T47D (cell line): ENCODE data around the gene MYEOV.
A peak's percentile ranks its signal among the peaks of the same experiment; 100 is the strongest.

Experiments
- DNase-seq, 2 experiments: peaks; one replicate each; pipeline versions ENCODE4 v3.0.0 to v3.0.0-alpha.2; 2011 to 2012; ENCODE audit warnings: low read depth in 1 of 2, low spot score in 1 of 2
- JUND ChIP-seq: IDR thresholded peaks from 2 replicates; pipeline ENCODE4 v1.6.1; 2012; ENCODE audit warnings: low read depth
- in situ Hi-C: cut with HindIII; loops from 2 replicates; pipeline ENCODE4 v1.10.0; 2016; ENCODE audit warnings: low sequenced_read_pairs, low pct_unique_long_range_greater_than_20kb

The MYEOV gene

GRCh38 chr11:69293819-69294505, at the start of gene MYEOV:
Gene MYEOV, plus strand, starts transcription at chr11:69294155. Its CDS starts 1,200 bp downstream, at chr11:69295355.
- no peak for TF ChIP-seq JUND
- DNase-seq: peak; percentile 88 to 97
- in situ Hi-C loops: no loop called here

DNA sequence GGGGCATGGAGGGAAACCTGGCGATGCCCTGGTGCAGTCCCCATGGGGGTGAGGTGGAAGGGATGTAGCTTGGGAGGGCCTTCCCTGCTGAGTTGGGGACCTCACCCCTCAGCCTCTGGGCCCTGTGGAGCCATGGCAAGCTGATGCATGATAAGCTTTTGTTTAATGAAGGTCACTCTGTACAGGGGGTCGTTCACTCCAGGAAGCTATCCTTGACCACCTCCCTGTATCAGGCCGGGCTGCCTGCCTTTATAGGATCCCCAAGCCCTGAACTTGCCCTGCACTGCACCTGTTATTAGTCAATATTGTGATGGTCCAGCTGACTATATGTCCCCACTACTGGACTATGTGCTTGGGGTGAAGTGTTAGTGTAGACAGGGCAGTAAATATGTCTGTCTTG, 49.7 kb upstream of the MYEOV start:
- in situ Hi-C loops: no loop called here
- DNase-seq: no peak

DNA sequence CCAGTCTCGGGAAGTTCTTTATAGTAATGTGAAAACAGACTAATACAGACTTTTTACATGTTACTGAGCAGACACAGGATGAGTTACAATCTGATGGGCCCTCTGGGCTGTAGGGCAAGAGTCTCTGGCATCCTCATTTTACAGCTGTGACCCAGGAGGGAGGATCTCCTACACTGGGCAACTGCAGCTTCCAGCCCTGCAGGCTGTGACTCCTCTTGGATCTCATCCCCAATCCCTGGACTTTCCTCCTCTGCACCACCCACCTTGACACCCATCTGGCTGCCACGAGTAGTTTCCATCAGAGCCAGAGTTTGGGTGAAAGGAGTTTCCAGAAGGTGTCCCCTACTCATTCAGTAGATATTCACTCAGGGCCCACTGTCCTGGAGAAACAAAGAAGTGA, 48.9 kb upstream of the MYEOV start:
- no peak for DNase-seq
- no peak for TF ChIP-seq JUND
- in situ Hi-C loops: no loop called here

More for the DNA sequence above, 49.7 kb upstream of the MYEOV start:
- TF ChIP-seq JUND: no peak

- in situ Hi-C loops: no loop called here
- DNase-seq: no peak
- TF ChIP-seq JUND: no peak
Observed at GRCh38 chr11:69245491-69246345, 48.2 kb upstream of the MYEOV start.

DNA sequence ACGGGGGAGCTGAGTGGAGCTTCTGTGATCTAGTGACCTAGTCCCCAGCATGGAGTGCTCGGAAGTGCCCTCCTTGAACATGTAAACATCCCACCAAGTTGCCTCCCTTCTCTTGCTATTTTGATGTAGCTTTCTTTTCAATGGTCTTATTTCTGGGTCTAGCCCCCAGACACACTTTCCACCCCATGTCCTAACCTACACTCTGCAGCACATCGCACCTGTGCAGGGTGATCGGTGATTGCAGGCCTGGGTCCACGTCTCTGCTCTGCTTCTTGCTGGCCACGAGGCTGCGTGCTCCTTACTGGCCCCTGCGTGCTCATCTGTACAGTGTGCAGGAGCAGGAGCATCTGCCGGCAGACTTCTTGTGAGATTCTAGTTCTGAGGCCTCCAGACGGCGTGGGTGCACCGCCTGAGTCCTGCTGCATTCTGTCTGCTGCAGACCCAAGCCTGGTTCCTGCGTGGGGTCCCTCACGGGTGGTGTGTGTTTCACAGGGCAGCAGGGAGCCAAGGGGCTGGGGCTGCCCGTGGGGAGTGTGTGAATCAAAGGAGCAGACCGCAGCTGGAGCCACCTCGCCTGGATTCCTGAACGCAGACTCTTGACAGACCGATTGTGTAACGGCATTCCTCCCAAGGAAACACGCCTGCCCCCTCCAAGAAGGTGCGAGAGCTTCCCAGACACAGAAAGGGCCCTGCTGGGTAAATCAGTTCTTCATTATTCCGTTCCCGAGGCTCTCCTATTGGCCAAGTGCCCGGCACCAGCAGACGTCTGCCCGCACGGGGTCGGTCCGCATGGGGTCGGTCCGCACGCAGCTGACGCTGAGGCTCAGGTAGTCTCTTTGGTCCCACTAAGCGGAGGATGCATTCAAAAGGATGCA, 44.4 kb upstream of the MYEOV start:
- no peak for DNase-seq
- TF ChIP-seq JUND: no peak
- in situ Hi-C loops: no loop called here

DNA sequence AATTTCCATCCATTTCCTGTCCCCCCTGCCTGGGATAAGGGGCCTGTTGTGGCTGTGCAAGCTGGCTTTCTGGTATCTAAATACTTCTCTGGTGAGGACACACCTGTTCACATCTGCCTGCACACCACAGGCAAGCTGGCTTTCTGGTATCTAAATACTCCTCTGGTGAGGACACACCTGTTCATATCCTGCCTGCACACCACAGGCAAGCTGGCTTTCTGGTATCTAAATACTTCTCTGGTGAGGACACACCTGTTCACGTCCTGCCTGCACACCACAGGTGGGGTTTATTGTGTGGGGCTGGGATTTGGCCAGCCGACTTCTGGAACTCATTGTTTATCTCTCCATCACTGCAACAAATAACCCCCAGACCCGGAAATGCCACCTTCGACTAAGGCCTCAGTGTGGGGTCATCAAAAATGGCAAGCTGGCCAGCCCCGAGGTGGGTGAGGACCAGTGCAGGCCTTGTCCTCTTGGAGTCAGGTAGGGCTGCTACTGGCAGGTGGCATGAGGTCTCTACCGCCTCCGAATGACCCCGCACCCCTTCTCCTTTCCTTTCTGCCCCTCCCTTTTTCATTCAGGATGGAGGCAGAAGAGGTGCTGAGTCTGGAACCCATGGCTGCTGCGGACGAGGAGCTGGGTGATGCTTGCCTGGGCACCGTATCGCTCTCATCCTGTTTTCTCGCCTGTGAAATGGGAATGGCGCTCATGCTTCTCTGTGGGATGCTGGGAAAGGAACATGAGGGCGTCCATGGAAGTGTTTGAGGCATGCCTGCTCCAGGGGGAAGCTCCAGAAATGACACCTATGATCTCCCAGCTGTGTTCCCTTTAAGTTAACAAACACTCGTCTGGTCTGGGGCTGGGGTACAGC, 43.5 kb upstream of the MYEOV start:
- no peak for DNase-seq
- TF ChIP-seq JUND: no peak
- in situ Hi-C loops: no loop called here

- no peak for DNase-seq
- in situ Hi-C loops: no loop called here
- no peak for TF ChIP-seq JUND
Observed at GRCh38 chr11:69251057-69251393, 42.9 kb upstream of the MYEOV start.

GRCh38 chr11:69251639-69252489, 42.1 kb upstream of the MYEOV start:
- no peak for TF ChIP-seq JUND
- in situ Hi-C loops: no loop called here
- no peak for DNase-seq

GRCh38 chr11:69252490-69252837, 41.5 kb upstream of the MYEOV start:
- no peak for TF ChIP-seq JUND
- in situ Hi-C loops: no loop called here
- no peak for DNase-seq

GRCh38 chr11:69253028-69253427, 40.9 kb upstream of the MYEOV start:
- TF ChIP-seq JUND: no peak
- DNase-seq: peak in 1 of 2 experiments; percentile 53
- in situ Hi-C loops: no loop called here

DNA sequence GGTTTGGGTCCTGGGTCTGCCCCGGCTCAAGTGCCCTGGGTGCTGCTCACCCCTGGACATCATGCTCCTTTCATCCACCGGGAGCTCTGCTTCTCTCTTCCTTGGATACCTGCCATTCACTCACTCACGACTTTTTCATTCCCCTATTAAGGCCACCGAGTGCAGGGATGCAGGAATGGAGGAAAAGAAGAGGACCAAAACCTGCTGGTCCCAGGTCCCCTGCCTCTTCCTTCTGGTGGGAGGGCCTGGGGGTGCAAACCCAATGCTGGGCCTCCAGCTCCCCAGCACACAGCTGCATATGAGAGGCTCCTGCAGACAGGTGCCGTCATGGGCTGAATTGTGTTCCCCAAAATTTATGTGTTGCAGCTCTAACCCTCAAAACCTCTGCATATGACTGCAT, 36.8 kb upstream of the MYEOV start:
- no peak for TF ChIP-seq JUND
- DNase-seq: no peak
- in situ Hi-C loops: no loop called here
